Adrenal gland (tissue), 12 donors: ENCODE results near the gene TSPAN4. TPM values are rescaled to one million over a fixed set of nuclear protein-coding genes. Genes with fewer than 3 reads are reported as not detected.

ENCODE experiments used
- DNase-seq, 7 donors: peaks; one replicate each; pipeline ENCODE4 v3.0.0-alpha.2; 2019 to 2020
- H3K27ac ChIP-seq, 5 donors: fragments of 200-600 bp; sonication (generic) in 4 of 5; 1 replicate in 3 of 5; 2 replicates in 2 of 5; pipeline versions ENCODE4 v1.5.1 to v1.8.0; 2016 to 2020; ENCODE audit warnings: mild to moderate bottlenecking in 1 of 5
- H3K27me3 ChIP-seq: fragments of 200-600 bp; 2 replicates; pipeline ENCODE4 v1.8.0; 2021
- H3K36me3 ChIP-seq, 2 donors: fragments of 200-600 bp; replicated peaks in 1 of 2; 1 replicate in 1 of 2; 2 replicates in 1 of 2; pipeline versions ENCODE4 v1.5.1 to v1.8.0; 2018 to 2022
- H3K4me1 ChIP-seq, 2 donors: fragments of 200-600 bp; replicated peaks in 1 of 2; 1 replicate in 1 of 2; 2 replicates in 1 of 2; pipeline versions ENCODE4 v1.5.1 to v1.8.0; 2018 to 2021
- H3K4me3 ChIP-seq, 4 donors: fragments of 200-600 bp; sonication (generic) in 3 of 4; one replicate each; pipeline ENCODE4 v1.5.1; 2016 to 2018
- H3K9me3 ChIP-seq, 3 donors: fragments of 200-600 bp; sonication (generic) in 1 of 3; replicated peaks in 1 of 3; 1 replicate in 2 of 3; 2 replicates in 1 of 3; pipeline versions ENCODE4 v1.5.1 to v1.8.0; 2016 to 2021
- POLR2A ChIP-seq, 2 donors: fragments of 450-650 bp; IDR thresholded peaks; one replicate each; pipeline ENCODE4 v1.6.1; 2017; ENCODE audit warnings: antibody characterized with exemption in 2 of 2, mild to moderate bottlenecking in 2 of 2, moderate library complexity in 1 of 2
- WGBS, 4 donors: extraction: QIAGEN DNeasy Blood & Tissue Kit in 2 of 4; methylation state at CpG; one replicate each; pipeline versions ENCODE4 v1.1.5 to v1.1.7; 2013 to 2017; 5-methylcytosine and 5-hydroxymethylcytosine counted together
- intact Hi-C, 2 donors: fragments of 100-400 bp; cut with DNase I; formaldehyde crosslinking; loops; one replicate each; pipeline versions ENCODE4 v1.14.1 to v1.15.0; 2022 to 2023
- polyA plus RNA-seq, 3 donors: library from polyadenylated mRNA; stranded (reverse); fragments of 200-250 nt in 2 of 3; fragments of 350-450 nt in 1 of 3; fragmentation: Illumina TruSeq in 1 of 3; extraction: RNeasy Lipid Tissue Mini Kit (QIAGEN cat#74804) in 1 of 3; gene quantifications; one replicate each; pipeline ENCODE4 v1.2.3, GENCODE V29; 2013 to 2014
- total RNA-seq, 9 donors: library from RNA; depleted of rRNA in 4 of 9; stranded (reverse); fragments of >200 nt in 4 of 9; fragments of 120-200 nt in 1 of 9; fragmentation: NEBNext Ultra II Directional in 1 of 9; extraction: Animal tissue kit (Norgen Biotek cat#: 25700) in 1 of 9; gene quantifications; one replicate each; pipeline versions ENCODE4 v1.1.0 to v1.2.4, GENCODE V29; 2013 to 2023
- TF ChIP-seq, protein P1 (sequence below), 6 experiments: fragments of 450-650 bp in 4 of 6; fragments of 200-600 bp in 2 of 6; sonication (generic) in 1 of 6; IDR thresholded peaks; 1 replicate in 5 of 6; 2 replicates in 1 of 6; pipeline versions ENCODE4 v1.5.1 to v1.8.0; 2016 to 2021; ENCODE audit warnings: antibody characterized with exemption in 6 of 6, mild to moderate bottlenecking in 2 of 6, moderate library complexity in 1 of 6
- donor health status: healthy with polysubstance abuse.
- donor health status: Bipolar disorder and iron deficiency.
- donor health status: DM: yes; HTN: yes; CAD: no.
- donor health status: DM: no; HTN: no; CAD: no.
- donor health status: DM: no; HTN: no; CAD: no.
- donor health status: DM: yes; HTN: yes; CAD: no.

The TSPAN4 gene
- total and polyA plus RNA-seq, 12 donors, result 5.2 to 207 (median 53.5) TPM

DNA sequence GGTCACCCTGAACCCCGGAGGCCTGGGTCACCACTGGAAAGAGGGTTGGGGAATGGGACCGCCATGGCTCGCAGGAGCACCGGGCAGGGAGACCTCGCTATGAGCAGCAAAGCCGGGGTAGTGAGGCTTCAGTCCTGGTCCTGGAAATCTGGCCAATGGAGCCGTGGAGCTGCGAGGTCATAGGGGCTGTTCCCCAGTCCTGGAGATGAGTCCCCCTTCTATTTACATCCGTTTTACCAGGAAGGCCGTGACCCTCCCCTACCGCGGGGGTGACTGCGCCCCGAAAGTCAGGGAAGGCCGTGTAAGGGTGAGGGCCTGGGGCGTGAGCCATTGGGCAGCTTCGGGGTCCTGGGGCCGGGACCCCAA, 38.1 kb upstream of the TSPAN4 start:
- Histone ChIP-seq H3K27ac (peak overlapping the region in 2 of 5 donors; percentile 85 to 93), H3K36me3 (peaks cover 0 to 35% of the 10 kb centered on the region in 2 donors), H3K9me3 (no peaks in the 10 kb centered on the region), H3K27me3 (no peaks in the 10 kb centered on the region), H3K4me1 (peaks cover 15 to 21% of the 10 kb centered on the region in 2 donors), H3K4me3 (peak overlapping the region in 2 of 4 donors; percentile 56 to 59)
- 4 to 15% (median 10%) methylated on average over 4 to 18 of the region's 18 CpGs for WGBS, 4 donors
- DNase-seq, result no peak
- TF ChIP-seq, protein P1, sequence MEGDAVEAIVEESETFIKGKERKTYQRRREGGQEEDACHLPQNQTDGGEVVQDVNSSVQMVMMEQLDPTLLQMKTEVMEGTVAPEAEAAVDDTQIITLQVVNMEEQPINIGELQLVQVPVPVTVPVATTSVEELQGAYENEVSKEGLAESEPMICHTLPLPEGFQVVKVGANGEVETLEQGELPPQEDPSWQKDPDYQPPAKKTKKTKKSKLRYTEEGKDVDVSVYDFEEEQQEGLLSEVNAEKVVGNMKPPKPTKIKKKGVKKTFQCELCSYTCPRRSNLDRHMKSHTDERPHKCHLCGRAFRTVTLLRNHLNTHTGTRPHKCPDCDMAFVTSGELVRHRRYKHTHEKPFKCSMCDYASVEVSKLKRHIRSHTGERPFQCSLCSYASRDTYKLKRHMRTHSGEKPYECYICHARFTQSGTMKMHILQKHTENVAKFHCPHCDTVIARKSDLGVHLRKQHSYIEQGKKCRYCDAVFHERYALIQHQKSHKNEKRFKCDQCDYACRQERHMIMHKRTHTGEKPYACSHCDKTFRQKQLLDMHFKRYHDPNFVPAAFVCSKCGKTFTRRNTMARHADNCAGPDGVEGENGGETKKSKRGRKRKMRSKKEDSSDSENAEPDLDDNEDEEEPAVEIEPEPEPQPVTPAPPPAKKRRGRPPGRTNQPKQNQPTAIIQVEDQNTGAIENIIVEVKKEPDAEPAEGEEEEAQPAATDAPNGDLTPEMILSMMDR (IDR thresholded peaks at IDR 0.05), result no peak
- intact Hi-C loops, result no loop called here

DNA sequence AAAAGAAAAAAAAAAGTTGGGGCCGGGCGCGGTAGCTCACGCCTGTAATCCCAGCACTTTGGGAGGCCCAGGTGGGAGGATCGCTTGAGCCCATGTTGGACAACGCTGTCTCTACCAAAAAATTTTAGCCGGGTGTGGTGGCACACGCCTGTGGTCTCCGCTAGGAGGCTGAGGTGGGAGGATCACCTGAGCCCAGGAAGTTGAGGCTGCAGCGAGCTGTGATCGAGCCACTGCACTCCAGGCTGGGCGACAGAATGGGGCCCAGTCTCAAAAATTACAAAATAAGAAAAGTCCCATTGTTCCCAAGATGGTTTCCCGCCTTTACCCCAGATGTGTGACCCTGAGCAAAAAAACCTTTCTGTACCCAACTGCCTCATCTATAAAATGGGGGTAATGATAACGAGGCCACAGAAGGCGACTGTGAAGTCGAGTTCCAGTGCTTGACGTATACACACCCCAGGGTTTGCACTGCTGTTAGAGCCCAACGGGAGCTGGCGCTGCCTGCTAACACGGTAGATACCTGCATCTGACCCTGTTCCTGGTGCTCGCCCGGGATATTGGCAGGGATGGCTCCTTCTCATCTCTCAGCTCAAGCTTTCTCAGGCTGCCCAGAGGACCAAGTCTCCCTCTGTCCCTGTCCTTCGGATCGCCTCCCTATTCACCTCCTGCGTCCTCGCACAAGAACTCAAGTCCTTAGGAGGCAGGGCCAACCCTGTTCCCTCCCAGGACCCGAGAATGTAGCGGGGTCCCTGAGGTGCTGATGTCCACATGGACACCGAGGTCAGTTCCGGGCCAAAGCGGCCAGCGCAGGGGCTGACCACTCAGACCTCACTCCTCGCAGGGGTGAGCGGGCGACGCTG, 34.0 kb upstream of the TSPAN4 start:
- TF ChIP-seq, protein P1 (IDR thresholded peaks at IDR 0.05), result no peak
- TF ChIP-seq POLR2A (IDR thresholded peaks at IDR 0.05), result no peak
- intact Hi-C loops, result no loop called here
- WGBS, 4 donors, result 31 to 43% (median 37%) methylated on average over 25 to 36 of the region's 36 CpGs
- Histone ChIP-seq H3K4me3 (peak overlapping the region; percentile 62 to 96 (median 75)), H3K9me3 (no peaks in the 10 kb centered on the region), H3K36me3 (peaks cover 0 to 24% of the 10 kb centered on the region in 2 donors), H3K4me1 (peaks cover 27 to 40% of the 10 kb centered on the region in 2 donors), H3K27me3 (no peaks in the 10 kb centered on the region), H3K27ac (peak overlapping the region; percentile 95 to 98 (median 97))
- DNase-seq, result peak in 3 of 7 donors; percentile 88 to 92 (median 91)

DNA sequence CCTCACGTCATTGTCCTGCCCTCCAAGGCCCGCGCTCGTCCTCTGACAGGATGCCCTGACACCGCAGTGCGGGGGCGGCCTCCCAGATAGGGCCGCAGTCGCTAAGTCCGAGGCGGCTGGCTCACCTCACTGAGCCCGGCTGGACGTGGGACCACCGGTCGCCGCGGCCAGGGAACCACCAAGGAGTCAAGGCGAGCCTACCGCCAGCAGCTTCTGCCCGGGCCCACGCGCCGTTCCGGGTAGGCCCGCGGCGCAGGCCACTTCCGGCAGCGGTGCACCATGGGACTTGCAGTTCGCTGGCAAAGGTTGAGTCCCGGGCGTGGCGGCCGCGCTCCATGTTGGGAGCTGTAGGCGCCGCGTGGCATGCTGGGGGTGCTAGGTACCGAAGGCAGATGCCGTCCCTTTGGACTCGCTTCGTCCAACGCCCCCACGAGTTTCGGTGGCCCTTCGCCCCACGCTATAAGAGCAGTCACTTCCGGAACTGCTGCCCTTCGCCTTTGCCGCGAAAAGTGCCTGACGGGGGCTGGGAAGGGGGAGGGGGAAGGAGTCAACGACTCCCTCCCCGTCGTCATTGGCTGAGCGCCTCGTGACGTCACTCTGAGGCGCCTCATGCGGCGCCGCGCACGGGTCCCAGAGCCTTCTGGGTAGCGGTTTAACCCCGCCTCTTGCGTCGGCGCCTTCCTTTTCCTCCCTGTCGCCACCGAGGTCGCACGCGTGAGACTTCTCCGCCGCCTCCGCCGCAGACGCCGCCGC, 33.2 kb upstream of the TSPAN4 start, which contains the start of gene RPLP2:
Gene RPLP2 (plus strand): TSS at position 681 of the 753 bp plus-strand sequence. CDS start 268 bp downstream, outside the sequence.
- H3K27me3 ChIP-seq, result no peaks in the 10 kb centered on the region
- WGBS, 4 donors, result 0 to 1% (median 0%) methylated on average over 6 to 81 of the region's 81 CpGs
- peaks cover 25 to 36% of the 10 kb centered on the region in 2 donors for H3K4me1 ChIP-seq
- peak within 1 kb of the TSS; percentile 95 to 98 (median 97) for H3K27ac ChIP-seq
- H3K9me3 ChIP-seq, result no peaks in the 10 kb centered on the region
- peak within 1 kb of the TSS; percentile 66 to 96 (median 75) for H3K4me3 ChIP-seq
- intact Hi-C loops, result no loop called here
- H3K36me3 ChIP-seq, result peaks cover 0 to 26% of the 10 kb centered on the region in 2 donors
- TF ChIP-seq, protein P1 (IDR thresholded peaks at IDR 0.05), result no peak
- peak; percentile 87 to 88 for TF ChIP-seq POLR2A (IDR thresholded peaks at IDR 0.05)
- DNase-seq, result peak; percentile 98 to 99 (median 98)

DNA sequence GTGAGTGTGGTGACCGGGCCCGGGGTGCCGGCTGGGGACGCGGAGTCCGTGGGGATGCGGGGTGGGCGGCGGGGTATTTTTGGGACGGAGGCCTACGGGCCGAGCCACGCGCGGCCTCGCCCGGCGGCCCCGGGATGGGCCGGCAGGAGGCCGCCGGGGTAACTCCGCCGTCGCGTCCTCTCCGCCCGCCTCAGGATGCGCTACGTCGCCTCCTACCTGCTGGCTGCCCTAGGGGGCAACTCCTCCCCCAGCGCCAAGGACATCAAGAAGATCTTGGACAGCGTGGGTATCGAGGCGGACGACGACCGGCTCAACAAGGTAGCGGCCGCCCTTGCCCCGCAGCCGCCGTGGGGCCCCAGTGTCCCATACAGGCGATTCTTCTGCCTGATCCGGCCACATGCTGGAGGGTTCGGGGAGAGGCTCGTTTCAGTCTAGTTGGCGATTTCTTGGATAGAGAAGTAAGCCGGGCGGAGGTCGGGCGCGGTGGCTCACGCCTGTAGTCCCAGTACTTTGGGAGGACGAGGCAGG, 32.5 kb upstream of the TSPAN4 start:
- DNase-seq, result peak in 3 of 7 donors; percentile 43 to 51 (median 47)
- WGBS, 4 donors, result 0 to 2% (median 0%) methylated on average over 2 to 55 of the region's 55 CpGs
- Histone ChIP-seq H3K36me3 (peaks cover 0 to 26% of the 10 kb centered on the region in 2 donors), H3K4me3 (peak overlapping the region; percentile 66 to 96 (median 75)), H3K27me3 (no peaks in the 10 kb centered on the region), H3K4me1 (peaks cover 20 to 31% of the 10 kb centered on the region in 2 donors), H3K9me3 (no peaks in the 10 kb centered on the region), H3K27ac (peak overlapping the region; percentile 95 to 98 (median 97))
- TF ChIP-seq POLR2A (IDR thresholded peaks at IDR 0.05), result no peak
- TF ChIP-seq, protein P1 (IDR thresholded peaks at IDR 0.05), result peak in 1 of 6 experiments; percentile 16
- intact Hi-C loops, result no loop called here
